ENCODE measurements around the gene SUGCT.

- TF ChIP-seq CTCF (conservative IDR thresholded peaks at IDR 0.05; ENCODE audit: low read length) (no peak), EZH2phosphoT487 (IDR thresholded peaks at IDR 0.05; ENCODE audit: borderline replicate concordance, low read depth, low read length) (no peak)
Measured at GRCh38 chr7:40248681-40249080, 113.9 kb downstream of the SUGCT start.

Data from OCI-LY7 (cell line).